ENCODE data around the gene AHCYL1. TPM values are rescaled to one million over a fixed set of nuclear protein-coding genes. Genes with fewer than 3 reads are reported as not detected.
A peak's percentile ranks its signal among the peaks of the same experiment; 100 is the strongest.

Gene AHCYL1
- total and polyA plus RNA-seq, 10 donors, result 16.2 to 65.3 (median 50.0) TPM

DNA sequence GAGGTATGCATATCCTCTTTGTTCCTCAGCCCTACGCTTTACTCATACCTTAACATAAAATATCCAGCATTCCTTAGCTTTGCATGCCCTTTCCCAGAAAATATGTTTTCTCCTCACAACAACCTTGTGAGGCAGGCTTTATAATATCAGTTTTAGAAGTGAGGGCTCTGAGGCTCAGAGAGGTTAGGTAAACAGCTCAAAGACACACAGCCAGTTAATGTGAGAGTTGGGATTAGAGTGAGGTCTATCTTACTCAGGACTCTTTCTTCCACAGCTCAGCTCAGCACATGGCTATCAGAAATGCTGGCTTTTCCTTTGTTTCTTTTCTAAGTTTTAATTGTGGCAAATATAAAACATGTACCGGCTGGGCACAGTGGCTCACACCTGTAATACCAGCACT lies 46.0 kb upstream of the AHCYL1 start:
- DNase-seq, result no peak
- intact Hi-C loops (cut with DNase I; ENCODE audit: low total_unique reads), result no loop called here
- Histone ChIP-seq H3K27me3 (replicated peaks in 1 of 7) (no peaks in the 10 kb centered on the region), H3K9me3 (peaks cover 3 to 32% (median 27%) of the 10 kb centered on the region in 8 donors), H3K4me3 (no peak overlapping the region), H3K4me1 (peaks cover 0 to 10% (median 8%) of the 10 kb centered on the region in 6 donors), H3K27ac (no peak overlapping the region), H3K36me3 (no peaks in the 10 kb centered on the region)
- 93 to 100% (median 98%) methylated on average over 2 of the region's 2 CpGs for WGBS, 5 donors
- TF ChIP-seq POLR2A (IDR thresholded peaks at IDR 0.05), result no peak
- TF ChIP-seq, protein P1, sequence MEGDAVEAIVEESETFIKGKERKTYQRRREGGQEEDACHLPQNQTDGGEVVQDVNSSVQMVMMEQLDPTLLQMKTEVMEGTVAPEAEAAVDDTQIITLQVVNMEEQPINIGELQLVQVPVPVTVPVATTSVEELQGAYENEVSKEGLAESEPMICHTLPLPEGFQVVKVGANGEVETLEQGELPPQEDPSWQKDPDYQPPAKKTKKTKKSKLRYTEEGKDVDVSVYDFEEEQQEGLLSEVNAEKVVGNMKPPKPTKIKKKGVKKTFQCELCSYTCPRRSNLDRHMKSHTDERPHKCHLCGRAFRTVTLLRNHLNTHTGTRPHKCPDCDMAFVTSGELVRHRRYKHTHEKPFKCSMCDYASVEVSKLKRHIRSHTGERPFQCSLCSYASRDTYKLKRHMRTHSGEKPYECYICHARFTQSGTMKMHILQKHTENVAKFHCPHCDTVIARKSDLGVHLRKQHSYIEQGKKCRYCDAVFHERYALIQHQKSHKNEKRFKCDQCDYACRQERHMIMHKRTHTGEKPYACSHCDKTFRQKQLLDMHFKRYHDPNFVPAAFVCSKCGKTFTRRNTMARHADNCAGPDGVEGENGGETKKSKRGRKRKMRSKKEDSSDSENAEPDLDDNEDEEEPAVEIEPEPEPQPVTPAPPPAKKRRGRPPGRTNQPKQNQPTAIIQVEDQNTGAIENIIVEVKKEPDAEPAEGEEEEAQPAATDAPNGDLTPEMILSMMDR (IDR thresholded peaks at IDR 0.05 in 8 of 11, conservative IDR thresholded peaks at IDR 0.05 in 3 of 11), result no peak
- TF ChIP-seq POLR2AphosphoS5 (IDR thresholded peaks at IDR 0.05), result no peak

DNA sequence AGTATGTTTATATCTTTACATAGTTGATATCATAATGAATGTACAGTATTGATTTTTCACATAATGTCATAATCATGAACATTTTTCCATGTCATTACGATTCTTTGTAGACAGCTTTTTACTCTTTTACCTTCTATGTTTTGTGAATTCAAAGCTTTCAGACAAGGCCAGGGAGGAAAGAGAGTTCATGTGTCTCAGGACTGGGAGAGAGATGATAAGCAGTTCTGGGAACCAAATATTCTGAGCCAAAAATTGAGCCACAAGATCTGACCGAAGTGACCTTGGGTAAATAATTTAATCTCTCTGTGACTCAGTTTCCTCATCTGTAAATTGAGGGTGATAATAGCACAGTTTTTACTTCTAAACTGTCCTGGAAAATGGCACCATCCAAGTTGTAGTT lies 42.1 kb upstream of the AHCYL1 start:
- intact Hi-C loops (cut with DNase I; ENCODE audit: low total_unique reads), result no loop called here
- Histone ChIP-seq H3K36me3 (no peaks in the 10 kb centered on the region), H3K27me3 (replicated peaks in 1 of 7) (no peaks in the 10 kb centered on the region), H3K9me3 (peaks cover 3 to 17% (median 15%) of the 10 kb centered on the region in 8 donors), H3K27ac (no peak overlapping the region), H3K4me1 (peaks cover 0 to 5% (median 0%) of the 10 kb centered on the region in 6 donors), H3K4me3 (no peak overlapping the region)
- DNase-seq, result no peak
- TF ChIP-seq POLR2AphosphoS5 (IDR thresholded peaks at IDR 0.05) (no peak), POLR2A (IDR thresholded peaks at IDR 0.05) (no peak)
- TF ChIP-seq, protein P1 (IDR thresholded peaks at IDR 0.05 in 8 of 11, conservative IDR thresholded peaks at IDR 0.05 in 3 of 11), result no peak
- 88 to 93% (median 88%) methylated on average over 2 of the region's 2 CpGs for WGBS, 5 donors

DNA sequence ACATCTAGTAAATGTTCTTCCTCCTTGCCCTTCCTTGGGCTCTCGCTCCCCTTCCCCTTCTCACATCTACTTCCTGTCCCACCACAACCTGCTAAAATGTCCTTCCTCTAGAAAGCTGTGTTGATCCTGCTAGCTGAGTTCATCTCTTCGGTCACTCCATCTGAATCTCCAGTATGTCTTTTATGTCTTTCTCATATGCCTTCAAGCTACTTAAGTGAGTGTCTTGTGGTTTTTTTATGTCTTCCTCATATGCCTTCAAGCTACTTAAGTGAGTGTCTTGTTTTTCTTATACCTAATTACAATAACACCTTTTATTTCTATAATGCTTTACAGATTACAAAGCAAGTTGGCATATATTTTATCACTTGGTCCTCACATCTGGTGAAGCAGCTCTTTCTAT lies 40.0 kb upstream of the AHCYL1 start:
- Histone ChIP-seq H3K27ac (no peak overlapping the region), H3K4me3 (no peak overlapping the region), H3K27me3 (replicated peaks in 1 of 7) (no peaks in the 10 kb centered on the region), H3K9me3 (no peaks in the 10 kb centered on the region), H3K36me3 (no peaks in the 10 kb centered on the region), H3K4me1 (peaks cover 0 to 12% (median 0%) of the 10 kb centered on the region in 6 donors)
- WGBS, 5 donors, result 51 to 71% (median 61%) methylated on average over 2 of the region's 2 CpGs
- TF ChIP-seq, protein P1 (IDR thresholded peaks at IDR 0.05 in 8 of 11, conservative IDR thresholded peaks at IDR 0.05 in 3 of 11), result no peak
- TF ChIP-seq POLR2A (IDR thresholded peaks at IDR 0.05), result no peak
- no peak for TF ChIP-seq POLR2AphosphoS5 (IDR thresholded peaks at IDR 0.05)
- DNase-seq, result no peak
- intact Hi-C loops (cut with DNase I; ENCODE audit: low total_unique reads), result no loop called here

DNA sequence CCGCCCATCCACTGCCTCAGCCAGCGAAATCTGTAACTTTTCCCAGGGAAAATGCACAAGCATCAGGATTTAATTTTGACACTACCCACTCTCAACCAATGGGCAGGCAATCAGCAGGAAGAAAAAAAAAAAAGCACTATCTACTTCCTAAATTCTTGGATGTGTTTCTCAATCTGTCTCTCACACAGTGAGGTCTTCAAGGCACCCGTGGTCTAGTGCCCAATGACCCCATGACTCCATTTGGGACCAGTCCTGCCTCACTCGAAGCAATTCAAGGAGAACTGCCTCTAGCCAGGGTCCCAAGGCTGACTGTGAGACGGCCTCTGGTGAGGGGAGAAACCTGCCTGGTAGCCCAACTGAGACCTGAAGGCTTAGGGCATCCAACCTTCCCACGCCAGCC lies 38.1 kb upstream of the AHCYL1 start:
- Histone ChIP-seq H3K36me3 (no peaks in the 10 kb centered on the region), H3K4me3 (no peak overlapping the region), H3K27me3 (replicated peaks in 1 of 7) (no peaks in the 10 kb centered on the region), H3K4me1 (peaks cover 0 to 12% (median 0%) of the 10 kb centered on the region in 6 donors), H3K9me3 (no peaks in the 10 kb centered on the region), H3K27ac (peak overlapping the region in 1 of 8 donors; percentile 68)
- no peak for TF ChIP-seq POLR2AphosphoS5 (IDR thresholded peaks at IDR 0.05)
- TF ChIP-seq POLR2A (IDR thresholded peaks at IDR 0.05), result no peak
- TF ChIP-seq, protein P1 (IDR thresholded peaks at IDR 0.05 in 8 of 11, conservative IDR thresholded peaks at IDR 0.05 in 3 of 11), result no peak
- 69 to 86% (median 78%) methylated on average over 6 of the region's 6 CpGs for WGBS, 5 donors
- intact Hi-C loops (cut with DNase I; ENCODE audit: low total_unique reads), result no loop called here
- DNase-seq, result no peak
